Fibroblast of lung (primary cell): ENCODE results near the gene SPPL3.

ENCODE experiments used
- EZH2 ChIP-seq: IDR thresholded peaks from 2 replicates; pipeline ENCODE4 v1.5.1; 2012; ENCODE audit warnings: low read length, control low read depth, mild to moderate bottlenecking; ENCODE audit errors: missing control alignments
- TF ChIP-seq, protein P1 (sequence below), 2 donors: IDR thresholded peaks in 1 of 2; conservative IDR thresholded peaks in 1 of 2; 1 replicate in 1 of 2; 2 replicates in 1 of 2; pipeline ENCODE4 v1.5.1; 2011 to 2012; ENCODE audit warnings: low read length in 2 of 2, control low read depth in 1 of 2, inconsistent platforms in 1 of 2, low read depth in 1 of 2, mild to moderate bottlenecking in 1 of 2

DNA sequence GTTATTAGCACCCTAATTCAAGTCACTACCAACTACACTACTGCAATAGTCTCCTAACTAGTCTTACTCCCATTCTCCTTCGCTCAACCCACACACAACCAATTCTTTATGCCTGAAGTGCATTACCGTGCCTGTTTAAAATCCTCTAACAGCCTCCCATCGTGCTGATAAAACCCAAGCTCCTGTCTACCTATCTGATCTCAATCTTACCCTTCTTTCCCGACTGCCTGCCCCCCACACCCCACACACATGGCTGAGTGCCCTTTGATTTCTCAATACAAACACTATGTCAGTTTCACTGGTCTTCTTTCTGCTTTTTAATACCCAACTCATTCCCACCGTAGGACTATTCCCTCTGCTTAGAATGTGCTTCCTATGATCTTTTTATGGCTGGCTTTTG is 59.9 kb downstream of the SPPL3 start:
- TF ChIP-seq, protein P1, sequence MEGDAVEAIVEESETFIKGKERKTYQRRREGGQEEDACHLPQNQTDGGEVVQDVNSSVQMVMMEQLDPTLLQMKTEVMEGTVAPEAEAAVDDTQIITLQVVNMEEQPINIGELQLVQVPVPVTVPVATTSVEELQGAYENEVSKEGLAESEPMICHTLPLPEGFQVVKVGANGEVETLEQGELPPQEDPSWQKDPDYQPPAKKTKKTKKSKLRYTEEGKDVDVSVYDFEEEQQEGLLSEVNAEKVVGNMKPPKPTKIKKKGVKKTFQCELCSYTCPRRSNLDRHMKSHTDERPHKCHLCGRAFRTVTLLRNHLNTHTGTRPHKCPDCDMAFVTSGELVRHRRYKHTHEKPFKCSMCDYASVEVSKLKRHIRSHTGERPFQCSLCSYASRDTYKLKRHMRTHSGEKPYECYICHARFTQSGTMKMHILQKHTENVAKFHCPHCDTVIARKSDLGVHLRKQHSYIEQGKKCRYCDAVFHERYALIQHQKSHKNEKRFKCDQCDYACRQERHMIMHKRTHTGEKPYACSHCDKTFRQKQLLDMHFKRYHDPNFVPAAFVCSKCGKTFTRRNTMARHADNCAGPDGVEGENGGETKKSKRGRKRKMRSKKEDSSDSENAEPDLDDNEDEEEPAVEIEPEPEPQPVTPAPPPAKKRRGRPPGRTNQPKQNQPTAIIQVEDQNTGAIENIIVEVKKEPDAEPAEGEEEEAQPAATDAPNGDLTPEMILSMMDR (conservative IDR thresholded peaks at IDR 0.05 in 1 of 2, IDR thresholded peaks at IDR 0.05 in 1 of 2; ENCODE audit: low read depth in 1 of 2, low read length in 2 of 2): no peak
- TF ChIP-seq EZH2: no peak
